ENCODE measurements around the gene SP8.

SP8 gene

GRCh38 chr7:20793694-20794394 lies 7.2 kb upstream of the SP8 start:
- DNase-seq, result no peak

- no peak for DNase-seq
Measured at GRCh38 chr7:20793248-20793647, 6.6 kb upstream of the SP8 start.

GRCh38 chr7:20791538-20792434 lies 5.1 kb upstream of the SP8 start:
- no peak for DNase-seq

- no peak for DNase-seq
Measured at GRCh38 chr7:20790375-20790774, 3.7 kb upstream of the SP8 start.

GRCh38 chr7:20788420-20788990 lies 1.8 kb upstream of the SP8 start:
- DNase-seq, result no peak

GRCh38 chr7:20787660-20788419 lies 1.2 kb upstream of the SP8 start:
- no peak for DNase-seq

GRCh38 chr7:20786421-20786778 lies 286 bp downstream of the SP8 start:
- DNase-seq, result no peak

GRCh38 chr7:20786049-20786412 lies 655 bp downstream of the SP8 start:
- DNase-seq, result no peak

- DNase-seq, result peak in 1 of 3 donors; percentile 33
Measured at GRCh38 chr7:20785157-20786048, 1.3 kb downstream of the SP8 start.

- DNase-seq, result peak in 2 of 3 donors; percentile 33 to 47
Measured at GRCh38 chr7:20784388-20785156, 2.1 kb downstream of the SP8 start.

- peak; percentile 46 to 71 (median 57) for DNase-seq
Measured at GRCh38 chr7:20783700-20784387, 2.8 kb downstream of the SP8 start.

GRCh38 chr7:20783125-20783699 lies 3.5 kb downstream of the SP8 start:
- no peak for DNase-seq

GRCh38 chr7:20779041-20779440 lies 7.6 kb downstream of the SP8 start:
- no peak for DNase-seq

- peak; percentile 44 to 80 (median 71) for DNase-seq
Measured at GRCh38 chr7:20778063-20778721, 8.5 kb downstream of the SP8 start.

GRCh38 chr7:20777377-20778062 lies 9.2 kb downstream of the SP8 start:
- no peak for DNase-seq

- no peak for DNase-seq
Measured at GRCh38 chr7:20776942-20777341, 9.7 kb downstream of the SP8 start.

- DNase-seq, result peak; percentile 39 to 54 (median 47)
Measured at GRCh38 chr7:20776214-20776911, 10.3 kb downstream of the SP8 start.

GRCh38 chr7:20754001-20754400 lies 32.7 kb downstream of the SP8 start:
- DNase-seq, result no peak

Data from suppressor macrophage treated with lipopolysaccharide for 1 hour (primary cell).